Smooth muscle cell of the pulmonary artery (primary cell): ENCODE data around the gene SULT1A2. TPM values are rescaled to one million over a fixed set of nuclear protein-coding genes. Genes with fewer than 3 reads are reported as not detected.

Experiments
- total RNA-seq: library from RNA; depleted of rRNA; stranded (reverse); fragments of >200 nt; gene quantifications from 2 replicates; pipeline ENCODE4 v1.2.3, GENCODE V29; 2014

The SULT1A2 gene
- total RNA-seq: not detected in 2 replicates

GRCh38 chr16:28596840-28597691, at the start of gene SULT1A2:
Gene SULT1A2 (minus strand): TSS chr16:28597050. CDS start chr16:28595930, 1,120 bp downstream.

DNA sequence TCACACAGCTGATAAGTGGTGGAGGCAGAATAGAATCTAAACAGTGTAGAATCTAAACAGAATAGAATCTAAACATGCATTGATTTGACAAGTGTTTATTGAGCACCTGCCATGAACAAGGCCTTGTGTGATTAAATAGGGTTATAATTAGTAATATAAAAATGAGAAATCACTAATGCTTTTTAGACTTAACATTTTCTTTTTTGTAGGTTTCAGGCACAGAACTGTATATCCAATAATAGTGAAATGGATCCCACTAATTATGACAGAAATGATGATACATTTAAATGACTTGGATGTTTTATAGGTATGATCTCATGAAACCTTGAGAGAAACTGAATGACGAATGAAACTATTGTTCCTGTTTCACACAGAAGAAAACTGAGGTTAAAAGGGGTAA, 40.9 kb upstream of the SULT1A2 start, which contains the start of gene NPIPB8:
Gene NPIPB8 (plus strand): TSS at position 301 of the 400 bp plus-strand sequence. CDS start 296 bp downstream, outside the sequence.

GRCh38 chr16:28609631-28610594, 13.1 kb upstream of the SULT1A2 start, which contains the start of gene SULT1A1:
Gene SULT1A1 (minus strand): TSS chr16:28610044. CDS start chr16:28608855, 1,189 bp downstream.

GRCh38 chr16:28553776-28554633, 42.8 kb downstream of the SULT1A2 start, which contains the start of gene SGF29:
Gene SGF29 (plus strand): TSS chr16:28553920. CDS start chr16:28581070, 27,150 bp downstream.

Other genes with a start within 250 kb of the SULT1A2 start
- 0.85 and 0.89 TPM in 2 replicates for gene NPIPB6, start 233.5 kb downstream of the SULT1A2 start, total RNA-seq
- gene EIF3CL, start 193.2 kb downstream of the SULT1A2 start, total RNA-seq: 105 and 115 TPM in 2 replicates
- not detected in 2 replicates for gene NPIPB7, start 124.7 kb downstream of the SULT1A2 start, total RNA-seq
- gene CLN3, start 105.0 kb downstream of the SULT1A2 start, total RNA-seq: 15.7 and 21.5 TPM in 2 replicates
- not detected in 2 replicates for gene APOBR, start 102.4 kb downstream of the SULT1A2 start, total RNA-seq
- not detected in 2 replicates for gene IL27, start 90.2 kb downstream of the SULT1A2 start, total RNA-seq
- gene NUPR1, start 58.1 kb downstream of the SULT1A2 start, total RNA-seq: 25.6 and 31.5 TPM in 2 replicates
- gene SGF29, start 43.1 kb downstream of the SULT1A2 start, total RNA-seq: 5.3 and 11.7 TPM in 2 replicates
- gene SULT1A1, start 13.0 kb upstream of the SULT1A2 start, total RNA-seq: 0.50 and 3.8 TPM in 2 replicates
- 0.13 and 0.52 TPM in 2 replicates for gene NPIPB8, start 41.0 kb upstream of the SULT1A2 start, total RNA-seq
- gene EIF3C, start 114.4 kb upstream of the SULT1A2 start, total RNA-seq: 165 and 230 TPM in 2 replicates
- gene NPIPB9, start 154.7 kb upstream of the SULT1A2 start, total RNA-seq: 0.72 and 1.7 TPM in 2 replicates
- 54.0 and 66.5 TPM in 2 replicates for gene ATXN2L, start 225.9 kb upstream of the SULT1A2 start, total RNA-seq
- gene TUFM, start 249.3 kb upstream of the SULT1A2 start, total RNA-seq: 82.1 and 108 TPM in 2 replicates